ENCODE data around the gene PLCB1.

Gene PLCB1

GRCh38 chr20:8756410-8756809 is 624.3 kb downstream of the PLCB1 start:
- no peak for DNase-seq

- DNase-seq = no peak
These were observed 625.1 kb downstream of the PLCB1 start for GRCh38 chr20:8757146-8757545.

- DNase-seq = no peak
These were observed 632.4 kb downstream of the PLCB1 start for GRCh38 chr20:8764344-8764962.

GRCh38 chr20:8766868-8767390 is 634.9 kb downstream of the PLCB1 start:
- no peak for DNase-seq

GRCh38 chr20:8774412-8774811 is 642.3 kb downstream of the PLCB1 start:
- no peak for DNase-seq

- no peak for DNase-seq
These were observed 645.8 kb downstream of the PLCB1 start for GRCh38 chr20:8777911-8778310.

- DNase-seq = no peak
These were observed 646.3 kb downstream of the PLCB1 start for GRCh38 chr20:8778387-8778786.

- peak; percentile 14 to 53 for DNase-seq
These were observed 648.8 kb downstream of the PLCB1 start for GRCh38 chr20:8780915-8781314.

- no peak for DNase-seq
These were observed 650.7 kb downstream of the PLCB1 start for GRCh38 chr20:8782804-8783203.

- no peak for DNase-seq
These were observed 651.7 kb downstream of the PLCB1 start for GRCh38 chr20:8783734-8784133.

GRCh38 chr20:8786383-8786782 is 654.3 kb downstream of the PLCB1 start:
- no peak for DNase-seq

GRCh38 chr20:8787090-8787489 is 655.0 kb downstream of the PLCB1 start:
- DNase-seq = no peak

- no peak for DNase-seq
These were observed 656.2 kb downstream of the PLCB1 start for GRCh38 chr20:8788275-8788674.

- no peak for DNase-seq
These were observed 656.8 kb downstream of the PLCB1 start for GRCh38 chr20:8788831-8789230.

- DNase-seq = peak; percentile 30 to 68
These were observed 658.5 kb downstream of the PLCB1 start for GRCh38 chr20:8790442-8791074.

- DNase-seq = no peak
These were observed 663.3 kb downstream of the PLCB1 start for GRCh38 chr20:8795404-8795803.

GRCh38 chr20:8796088-8796660 is 664.1 kb downstream of the PLCB1 start:
- DNase-seq = no peak

- no peak for DNase-seq
These were observed 666.4 kb downstream of the PLCB1 start for GRCh38 chr20:8798505-8798904.

- DNase-seq = no peak
These were observed 668.0 kb downstream of the PLCB1 start for GRCh38 chr20:8800089-8800488.

GRCh38 chr20:8801686-8802085 is 669.6 kb downstream of the PLCB1 start:
- DNase-seq = no peak

GRCh38 chr20:8803065-8803464 is 671.0 kb downstream of the PLCB1 start:
- no peak for DNase-seq

GRCh38 chr20:8803941-8804340 is 671.9 kb downstream of the PLCB1 start:
- DNase-seq = no peak

GRCh38 chr20:8805737-8806442 is 673.8 kb downstream of the PLCB1 start:
- no peak for DNase-seq

Data from NCI-H2081 (cell line).